D721Med (cell line): Measurements from ENCODE around the gene KMT2B.
"Not testable (repeated sequence)": the region's sequence is repeated elsewhere in the genome, so short reads cannot be mapped to it uniquely, and the experiment has no call there.

Source experiments
- DNase-seq: peaks from one replicate; pipeline ENCODE4 v3.0.0; 2011; ENCODE audit warnings: low spot score; ENCODE audit not compliant: insufficient read length
- FAIRE-seq: peaks from 2 replicates; lab custom pipeline; 2011; peaks lifted over from hg19 to GRCh38; lab: Jason Lieb, UNC
- CTCF ChIP-seq: IDR thresholded peaks from 2 replicates; pipeline ENCODE4 v1.5.1; 2012; ENCODE audit warnings: mild to moderate bottlenecking, control low read depth; ENCODE audit not compliant: insufficient read depth; ENCODE audit errors: missing control alignments

KMT2B gene

DNA sequence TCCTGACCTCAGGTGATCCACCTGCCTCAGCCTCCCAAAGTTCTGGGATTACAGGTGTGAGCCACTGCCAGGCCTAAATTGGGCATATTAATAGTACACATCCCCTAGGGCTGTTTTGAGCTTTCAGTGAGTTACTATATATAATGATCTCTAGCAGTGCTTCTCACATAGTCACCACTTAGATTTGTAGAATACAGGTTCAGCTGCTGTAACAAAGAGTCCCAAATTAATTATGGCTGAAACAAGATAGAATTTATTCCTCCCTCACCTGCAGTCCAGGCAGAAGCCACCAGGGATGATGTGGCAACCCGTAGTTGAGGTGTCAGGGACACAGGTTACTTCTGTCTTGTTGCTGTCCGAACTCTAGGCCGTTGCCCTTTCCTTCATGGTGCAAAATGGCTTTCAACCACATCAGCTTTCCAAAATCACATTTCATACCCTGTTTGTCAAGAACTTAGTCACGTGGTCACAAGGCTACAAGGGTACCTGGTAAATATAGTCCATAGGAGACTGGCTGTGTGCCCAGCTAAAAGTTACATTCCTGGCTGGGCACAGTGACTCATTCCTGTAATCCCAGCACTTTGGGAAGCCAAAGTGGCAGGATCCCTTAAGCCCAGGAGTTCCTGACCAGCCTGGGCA is 43.0 kb downstream of the KMT2B start:
- DNase-seq, result no peak
- no peak for TF ChIP-seq CTCF
- no peak for FAIRE-seq

- no peak for DNase-seq
- FAIRE-seq, result no peak
- TF ChIP-seq CTCF, result no peak
These were observed 46.9 kb downstream of the KMT2B start for GRCh38 chr19:35764432-35765315.

DNA sequence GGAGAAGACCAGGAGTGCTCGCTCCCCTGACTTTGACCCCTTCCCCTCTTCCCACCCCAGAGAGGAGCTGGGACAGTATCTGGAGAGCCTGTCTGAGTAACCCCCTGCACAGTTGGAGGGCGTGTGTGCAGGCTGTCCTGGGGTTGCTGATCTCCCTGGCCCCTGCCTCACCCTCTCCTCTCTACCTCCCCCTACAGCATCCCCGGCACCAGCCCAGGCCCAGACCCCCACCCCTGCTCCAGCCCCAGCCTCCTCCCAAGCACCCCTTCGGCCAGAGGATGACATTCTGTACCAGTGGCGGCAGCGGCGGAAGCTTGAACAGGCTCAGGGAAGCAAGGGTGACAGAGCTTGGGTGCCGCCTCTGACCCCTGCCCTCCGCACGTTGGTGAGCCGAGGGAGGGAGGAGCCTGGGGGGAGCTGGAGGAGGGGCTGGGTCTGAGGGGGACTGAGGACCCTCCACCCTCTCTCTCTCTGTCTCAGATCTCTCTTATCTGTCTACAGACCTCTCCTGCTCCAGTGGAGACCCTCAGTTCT is 48.8 kb downstream of the KMT2B start:
- no peak for FAIRE-seq
- TF ChIP-seq CTCF, result no peak
- no peak for DNase-seq

DNA sequence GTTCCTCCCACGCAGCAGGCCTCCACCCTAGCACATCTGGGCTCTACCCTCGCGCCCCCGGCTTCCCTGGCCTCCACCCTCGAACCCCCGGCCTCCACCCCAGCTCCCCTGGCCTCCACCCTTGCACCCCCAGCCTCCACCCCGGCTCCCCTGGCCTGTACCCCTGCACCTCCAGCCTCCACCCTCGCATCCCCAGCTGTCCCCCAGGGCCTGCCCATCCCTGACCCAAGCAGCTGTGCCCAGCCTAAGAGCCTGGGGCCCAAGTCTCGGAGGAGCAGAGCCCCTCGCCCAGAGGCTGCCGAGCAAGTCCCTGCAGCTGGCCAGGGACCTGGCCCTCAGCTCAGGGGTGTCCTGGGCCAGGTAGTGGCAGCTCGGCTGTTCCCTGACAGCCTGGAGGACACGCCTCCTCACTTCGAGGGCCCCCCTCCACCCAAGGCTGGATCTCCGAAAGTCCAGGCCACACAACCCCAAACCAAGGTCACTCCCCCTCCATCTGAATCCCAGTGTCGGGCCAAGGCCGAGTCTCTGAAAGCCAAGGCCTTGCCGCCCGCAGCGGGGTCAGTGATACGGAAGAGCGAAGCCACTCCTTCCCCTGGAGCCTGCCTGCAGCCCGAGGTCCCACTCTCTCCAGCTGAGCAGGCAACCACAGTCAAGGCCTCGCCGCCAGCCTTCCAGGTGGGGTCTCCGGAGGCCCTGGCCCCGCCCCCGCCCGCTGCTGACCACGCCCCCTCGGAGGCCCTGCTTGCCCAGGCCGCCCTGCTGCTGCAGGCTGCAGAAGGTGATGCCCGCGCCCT is 49.7 kb downstream of the KMT2B start:
- TF ChIP-seq CTCF, result no peak
- FAIRE-seq (no peak), DNase-seq (no peak)

GRCh38 chr19:35768082-35768421 is 50.2 kb downstream of the KMT2B start:
- DNase-seq (no peak), FAIRE-seq (no peak)
- TF ChIP-seq CTCF, result no peak

GRCh38 chr19:35772362-35772761 is 54.6 kb downstream of the KMT2B start:
- FAIRE-seq, result not testable (repeated sequence)

More at GRCh38 chr19:35772362-35772761, 54.6 kb downstream of the KMT2B start:
- DNase-seq, result not testable (repeated sequence)
